ENCODE measurements around the gene SYT14. TPM values are rescaled to one million over a fixed set of nuclear protein-coding genes. Genes with fewer than 3 reads are reported as not detected.

Gene SYT14
- total RNA-seq, 4 donors from 2014 or later, result 0.04 to 2.8 (median 0.12) TPM; not detected in 1

DNA sequence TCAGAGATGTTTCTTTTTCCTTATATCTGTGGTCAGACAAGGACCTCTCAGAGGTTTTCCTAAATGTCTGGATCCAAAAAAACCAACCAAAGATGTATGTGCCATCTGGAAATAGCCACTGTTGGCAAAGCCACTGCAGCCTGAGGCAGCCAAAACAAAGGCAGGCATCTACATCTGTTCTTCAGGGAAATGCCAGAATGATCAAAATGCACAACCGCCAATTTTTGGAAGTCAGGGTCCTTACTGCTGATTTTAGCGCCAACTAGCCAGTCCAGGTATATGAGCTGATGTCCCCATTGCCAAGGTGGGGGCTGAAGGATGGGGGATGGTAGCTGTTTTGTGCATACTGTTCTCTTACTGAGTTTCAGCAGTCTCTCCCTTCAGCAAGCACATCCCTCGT, 45.9 kb downstream of the SYT14 start:
- DNase-seq (ENCODE audit: low spot score in 2 of 2), result no peak
- no peak overlapping the region for H3K4me3 ChIP-seq (ENCODE audit: low read depth, poor library complexity, severe bottlenecking)
- no peak for TF ChIP-seq POLR2A (IDR thresholded peaks at IDR 0.05)
- TF ChIP-seq, protein P1, sequence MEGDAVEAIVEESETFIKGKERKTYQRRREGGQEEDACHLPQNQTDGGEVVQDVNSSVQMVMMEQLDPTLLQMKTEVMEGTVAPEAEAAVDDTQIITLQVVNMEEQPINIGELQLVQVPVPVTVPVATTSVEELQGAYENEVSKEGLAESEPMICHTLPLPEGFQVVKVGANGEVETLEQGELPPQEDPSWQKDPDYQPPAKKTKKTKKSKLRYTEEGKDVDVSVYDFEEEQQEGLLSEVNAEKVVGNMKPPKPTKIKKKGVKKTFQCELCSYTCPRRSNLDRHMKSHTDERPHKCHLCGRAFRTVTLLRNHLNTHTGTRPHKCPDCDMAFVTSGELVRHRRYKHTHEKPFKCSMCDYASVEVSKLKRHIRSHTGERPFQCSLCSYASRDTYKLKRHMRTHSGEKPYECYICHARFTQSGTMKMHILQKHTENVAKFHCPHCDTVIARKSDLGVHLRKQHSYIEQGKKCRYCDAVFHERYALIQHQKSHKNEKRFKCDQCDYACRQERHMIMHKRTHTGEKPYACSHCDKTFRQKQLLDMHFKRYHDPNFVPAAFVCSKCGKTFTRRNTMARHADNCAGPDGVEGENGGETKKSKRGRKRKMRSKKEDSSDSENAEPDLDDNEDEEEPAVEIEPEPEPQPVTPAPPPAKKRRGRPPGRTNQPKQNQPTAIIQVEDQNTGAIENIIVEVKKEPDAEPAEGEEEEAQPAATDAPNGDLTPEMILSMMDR (IDR thresholded peaks at IDR 0.05), result no peak
- WGBS, 2 donors, result 68 to 83% methylated on average over 3 of the region's 3 CpGs
- intact Hi-C loops (cut with DNase I; ENCODE audit: low total_unique reads), result no loop called here

GRCh38 chr1:209985002-209985401, 47.0 kb downstream of the SYT14 start:
- TF ChIP-seq POLR2A (IDR thresholded peaks at IDR 0.05), result no peak
- TF ChIP-seq, protein P1 (IDR thresholded peaks at IDR 0.05), result no peak
- WGBS, 2 donors, result 79 to 81% methylated on average over 3 of the region's 3 CpGs
- intact Hi-C loops (cut with DNase I; ENCODE audit: low total_unique reads), result loop anchor here (5.0 kb wide), 1 partner anchor 123 kb away; no protein-coding TSS in a partner anchor
- H3K4me3 ChIP-seq (ENCODE audit: low read depth, poor library complexity, severe bottlenecking), result no peak overlapping the region
- no peak for DNase-seq (ENCODE audit: low spot score in 2 of 2)

DNA sequence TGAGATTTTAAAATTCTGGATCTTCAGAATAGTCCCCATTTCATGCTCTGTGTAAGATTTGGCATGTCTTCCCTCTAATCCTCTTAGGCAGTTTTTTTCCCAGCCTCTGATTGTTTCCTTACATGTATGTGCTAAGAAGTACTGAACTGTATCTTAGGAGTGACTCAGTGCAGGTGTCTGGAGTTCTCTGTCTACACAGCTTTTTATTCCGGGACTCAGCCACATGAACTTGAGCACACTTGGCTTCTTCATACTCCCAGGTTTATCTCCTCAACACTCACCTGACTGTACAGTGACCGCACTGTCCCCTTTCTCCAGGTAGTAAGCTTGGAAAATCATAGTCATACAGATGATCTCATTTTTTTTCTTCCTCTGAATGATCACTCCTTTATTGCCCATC, 50.7 kb downstream of the SYT14 start:
- intact Hi-C loops (cut with DNase I; ENCODE audit: low total_unique reads), result loop anchor here (5.0 kb wide), 1 partner anchor 126 kb away; no protein-coding TSS in a partner anchor
- no peak for TF ChIP-seq POLR2A (IDR thresholded peaks at IDR 0.05)
- TF ChIP-seq, protein P1 (IDR thresholded peaks at IDR 0.05), result no peak
- DNase-seq (ENCODE audit: low spot score in 2 of 2), result no peak
- 77% methylated on average over 2 of the region's 2 CpGs for WGBS, 2 donors
- H3K4me3 ChIP-seq (ENCODE audit: low read depth, poor library complexity, severe bottlenecking), result no peak overlapping the region

GRCh38 chr1:209989525-209989924, 51.5 kb downstream of the SYT14 start:
- no peak for TF ChIP-seq POLR2A (IDR thresholded peaks at IDR 0.05)
- no peak overlapping the region for H3K4me3 ChIP-seq (ENCODE audit: low read depth, poor library complexity, severe bottlenecking)
- WGBS, 2 donors, result 18 to 23% methylated on average over 3 of the region's 3 CpGs
- no peak for DNase-seq (ENCODE audit: low spot score in 2 of 2)
- intact Hi-C loops (cut with DNase I; ENCODE audit: low total_unique reads), result loop anchor here (5.0 kb wide), 1 partner anchor 127 kb away; no protein-coding TSS in a partner anchor

- intact Hi-C loops (cut with DNase I; ENCODE audit: low total_unique reads), result no loop called here
- no peak for DNase-seq (ENCODE audit: low spot score in 2 of 2)
- WGBS, 2 donors, result 67 to 71% methylated on average over 9 of the region's 9 CpGs
- TF ChIP-seq POLR2A (IDR thresholded peaks at IDR 0.05), result no peak
- TF ChIP-seq, protein P1 (IDR thresholded peaks at IDR 0.05), result no peak
- H3K4me3 ChIP-seq (ENCODE audit: low read depth, poor library complexity, severe bottlenecking), result no peak overlapping the region
These were observed 55.2 kb downstream of the SYT14 start for GRCh38 chr1:209993061-209993830.

DNA sequence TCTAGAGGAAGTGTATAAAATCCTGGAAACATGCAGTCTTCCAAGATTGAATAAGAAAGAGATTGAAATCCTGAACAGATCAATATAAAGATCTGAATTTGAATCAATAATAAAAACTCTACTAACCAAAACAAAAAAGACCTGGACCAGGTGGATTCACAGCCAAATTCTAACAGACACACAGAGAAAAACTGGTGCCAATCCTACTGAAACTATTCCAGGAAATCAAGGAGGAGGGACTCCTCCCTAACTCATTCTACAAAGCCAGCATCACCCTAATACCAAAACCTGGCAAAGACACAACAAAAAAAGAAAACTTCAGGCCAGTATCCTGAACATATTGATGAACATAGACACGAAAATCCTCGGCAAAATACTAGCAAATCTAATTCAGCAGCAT, 58.3 kb downstream of the SYT14 start:
- TF ChIP-seq, protein P1 (IDR thresholded peaks at IDR 0.05), result no peak
- TF ChIP-seq POLR2A (IDR thresholded peaks at IDR 0.05), result no peak
- intact Hi-C loops (cut with DNase I; ENCODE audit: low total_unique reads), result no loop called here
- no peak overlapping the region for H3K4me3 ChIP-seq (ENCODE audit: low read depth, poor library complexity, severe bottlenecking)
- DNase-seq (ENCODE audit: low spot score in 2 of 2), result no peak
- 49 to 68% methylated on average over 2 of the region's 2 CpGs for WGBS, 2 donors
